Endodermal cell (in vitro differentiated cells): Measurements from ENCODE around the gene SEZ6L. TPM values are rescaled to one million over a fixed set of nuclear protein-coding genes. Genes with fewer than 3 reads are reported as not detected.

Source experiments
- DNase-seq: peaks from one replicate; pipeline ENCODE4 v3.0.0-alpha.2; 2017
- H3K27ac ChIP-seq: 2 replicates; pipeline ENCODE4 v1.5.1; 2013; ENCODE audit warnings: mild to moderate bottlenecking, low read depth, low read length, moderate library complexity
- H3K27me3 ChIP-seq: 2 replicates; pipeline ENCODE4 v1.6.1; 2013; ENCODE audit warnings: mild to moderate bottlenecking, low read length, moderate library complexity; ENCODE audit not compliant: insufficient read depth, control insufficient read depth, poor library complexity, severe bottlenecking
- H3K36me3 ChIP-seq: 2 replicates; pipeline ENCODE4 v1.7.0; 2013; ENCODE audit warnings: mild to moderate bottlenecking, low read length, moderate library complexity; ENCODE audit not compliant: control insufficient read depth, insufficient read depth
- H3K4me1 ChIP-seq: one replicate; pipeline ENCODE4 v1.7.0; 2013; ENCODE audit warnings: low read length; ENCODE audit not compliant: control insufficient read depth, insufficient read depth
- H3K4me3 ChIP-seq: 2 replicates; pipeline ENCODE4 v1.5.1; 2013; ENCODE audit warnings: mild to moderate bottlenecking, low read length, moderate library complexity
- H3K9ac ChIP-seq: 2 replicates; pipeline ENCODE4 v1.6.1; 2013; ENCODE audit warnings: mild to moderate bottlenecking, low read length, moderate library complexity; ENCODE audit not compliant: poor library complexity, severe bottlenecking; ENCODE audit errors: extremely low read depth
- H3K9me3 ChIP-seq: 2 replicates; pipeline ENCODE4 v1.6.1; 2013; ENCODE audit warnings: mild to moderate bottlenecking, low read length, moderate library complexity; ENCODE audit not compliant: control insufficient read depth
- H3K27ac Mint-ChIP-seq: 2 replicates; pipeline ENCODE4 v1.8.0; 2020; ENCODE audit warnings: mixed read lengths
- H3K27me3 Mint-ChIP-seq: 2 replicates; pipeline ENCODE4 v1.8.0; 2021; ENCODE audit warnings: mild to moderate bottlenecking, mixed read lengths; ENCODE audit not compliant: insufficient read depth
- H3K36me3 Mint-ChIP-seq: 2 replicates; pipeline ENCODE4 v1.8.0; 2020; ENCODE audit warnings: low read depth, mixed read lengths
- H3K4me1 Mint-ChIP-seq: 2 replicates; pipeline ENCODE4 v1.8.0; 2020; ENCODE audit warnings: mixed read lengths
- H3K4me3 Mint-ChIP-seq: 2 replicates; pipeline ENCODE4 v1.8.0; 2020; ENCODE audit warnings: mild to moderate bottlenecking, moderate library complexity, mixed read lengths
- H3K9me3 Mint-ChIP-seq: 2 replicates; pipeline ENCODE4 v1.8.0; 2020; ENCODE audit warnings: mild to moderate bottlenecking, mixed read lengths
- CTCF ChIP-seq: fragments of 200-600 bp; sonication (generic); conservative IDR thresholded peaks from 2 replicates; pipeline ENCODE4 v1.5.0; 2021; ENCODE audit warnings: antibody characterized with exemption, mild to moderate bottlenecking
- WGBS, 2 experiments: methylation state at CpG; one replicate each; pipeline versions ENCODE4 v1.1.5 to v1.1.7; 2013; ENCODE audit warnings: missing lambda C conversion rate in 2 of 2, mixed read lengths in 1 of 2; ENCODE audit not compliant: insufficient coverage in 1 of 2, insufficient read length in 1 of 2; 5-methylcytosine and 5-hydroxymethylcytosine counted together
- total RNA-seq, 2 donors: library from RNA; stranded (reverse); fragmentation: NEBNext Ultra II Directional in 1 of 2; extraction: Animal tissue kit (Norgen Biotek cat#: 25700) in 1 of 2; gene quantifications; 2 replicates in 1 of 2; 3 replicates in 1 of 2; pipeline ENCODE4 v1.2.1, GENCODE V29; 2021

The SEZ6L gene
- total RNA-seq, 2 donors from 2014 or later: 32.1 to 39.4 TPM

GRCh38 chr22:26374391-26375026 is 205.2 kb downstream of the SEZ6L start:
- no peaks in the 10 kb centered on the region for H3K9me3 ChIP-seq
- no peaks in the 10 kb centered on the region for H3K9me3 Mint-ChIP-seq
- H3K36me3 Mint-ChIP-seq: peaks cover 12% of the 10 kb centered on the region
- no peak overlapping the region for H3K9ac ChIP-seq
- H3K36me3 ChIP-seq: no peaks in the 10 kb centered on the region
- no peak overlapping the region for H3K4me3 ChIP-seq
- H3K27ac ChIP-seq: peak overlapping the region; percentile 91
- H3K4me3 Mint-ChIP-seq: no peak overlapping the region
- DNase-seq: no peak
- no peaks in the 10 kb centered on the region for H3K27me3 ChIP-seq
- H3K27me3 Mint-ChIP-seq: peaks cover 19% of the 10 kb centered on the region
- no peaks in the 10 kb centered on the region for H3K4me1 Mint-ChIP-seq
- 64 to 68% methylated on average over 8 to 10 of the region's 10 CpGs for WGBS, 2 experiments
- no peak for TF ChIP-seq CTCF
- H3K4me1 ChIP-seq: no peaks in the 10 kb centered on the region
- no peak overlapping the region for H3K27ac Mint-ChIP-seq

DNA sequence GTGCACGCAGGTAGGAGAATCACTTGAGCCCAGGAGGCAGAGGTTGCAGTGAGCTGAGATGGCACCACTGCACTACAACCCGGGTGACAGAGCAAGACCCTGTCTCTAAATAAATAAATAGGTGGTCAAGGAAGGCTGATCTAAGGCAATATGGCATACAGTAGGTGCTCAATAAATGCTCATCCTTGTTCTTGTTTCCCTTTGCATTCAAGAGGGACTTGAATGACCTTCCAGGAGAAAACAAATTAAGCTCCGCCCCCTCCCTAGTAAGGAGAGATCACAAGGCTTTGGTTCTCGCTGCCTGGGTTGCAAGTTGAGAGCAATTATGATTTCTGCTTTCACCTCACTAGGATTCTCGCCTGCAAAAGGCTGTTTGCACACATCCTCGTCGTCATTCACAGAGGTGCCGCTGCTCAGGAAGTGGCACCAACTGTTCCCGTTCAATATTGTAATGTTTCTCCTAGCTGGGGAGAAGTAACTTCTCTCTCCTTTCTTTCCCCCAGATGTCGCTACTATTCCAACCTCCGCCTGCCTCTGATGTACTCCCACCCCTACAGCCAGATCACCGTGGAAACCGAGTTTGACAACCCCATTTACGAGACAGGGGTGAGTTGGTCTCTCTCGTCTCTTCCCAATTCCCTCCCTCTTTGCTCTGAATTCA is 208.0 kb downstream of the SEZ6L start:
- Histone ChIP-seq H3K9ac (no peak overlapping the region), H3K9me3 (no peaks in the 10 kb centered on the region), H3K27me3 (no peaks in the 10 kb centered on the region), H3K36me3 (no peaks in the 10 kb centered on the region), H3K27ac (peak overlapping the region; percentile 40), H3K4me1 (no peaks in the 10 kb centered on the region), H3K4me3 (no peak overlapping the region)
- H3K36me3 Mint-ChIP-seq: peaks cover 15% of the 10 kb centered on the region
- peaks cover 29% of the 10 kb centered on the region for H3K27me3 Mint-ChIP-seq
- no peak overlapping the region for H3K27ac Mint-ChIP-seq
- H3K9me3 Mint-ChIP-seq: no peaks in the 10 kb centered on the region
- no peaks in the 10 kb centered on the region for H3K4me1 Mint-ChIP-seq
- TF ChIP-seq CTCF: peak; percentile 32
- 52 to 59% methylated on average over 12 to 15 of the region's 15 CpGs for WGBS, 2 experiments
- peak; percentile 60 for DNase-seq
- no peak overlapping the region for H3K4me3 Mint-ChIP-seq

GRCh38 chr22:26380072-26380830 is 211.0 kb downstream of the SEZ6L start:
- DNase-seq: no peak
- 93 to 100% methylated on average over 5 to 9 of the region's 10 CpGs for WGBS, 2 experiments
- no peak overlapping the region for H3K27ac ChIP-seq
- H3K9me3 ChIP-seq: no peaks in the 10 kb centered on the region
- H3K9ac ChIP-seq: no peak overlapping the region
- Mint-ChIP-seq H3K4me3 (no peak overlapping the region), H3K27me3 (peaks cover 25% of the 10 kb centered on the region), H3K9me3 (no peaks in the 10 kb centered on the region), H3K4me1 (peaks cover 6% of the 10 kb centered on the region), H3K36me3 (peaks cover 15% of the 10 kb centered on the region), H3K27ac (no peak overlapping the region)
- peaks cover 7% of the 10 kb centered on the region for H3K4me1 ChIP-seq
- no peaks in the 10 kb centered on the region for H3K36me3 ChIP-seq
- H3K27me3 ChIP-seq: no peaks in the 10 kb centered on the region
- no peak for TF ChIP-seq CTCF
- H3K4me3 ChIP-seq: no peak overlapping the region
